Thyroid gland (tissue), 4 donors: ENCODE measurements around the gene EWSR1.

Experiments used
- CTCF ChIP-seq, 6 experiments: fragments of 200-600 bp in 3 of 6; fragments of 450-650 bp in 3 of 6; sonication (generic) in 3 of 6; IDR thresholded peaks; one replicate each; pipeline ENCODE4 v1.5.1; 2016 to 2019; ENCODE audit warnings: antibody characterized with exemption in 6 of 6, mild to moderate bottlenecking in 2 of 6, inconsistent platforms in 1 of 6, moderate library complexity in 1 of 6
- POLR2A ChIP-seq, 2 donors: fragments of 450-650 bp; IDR thresholded peaks; one replicate each; pipeline ENCODE4 v1.6.1; 2017; ENCODE audit warnings: antibody characterized with exemption in 2 of 2, mild to moderate bottlenecking in 2 of 2, moderate library complexity in 1 of 2

- TF ChIP-seq POLR2A (IDR thresholded peaks at IDR 0.05) (no peak), CTCF (IDR thresholded peaks at IDR 0.05) (no peak)
These were observed 2.8 kb upstream of the EWSR1 start for GRCh38 chr22:29265305-29265704.
